ENCODE results near the gene IGLL5. TPM values are rescaled to one million over a fixed set of nuclear protein-coding genes. Genes with fewer than 3 reads are reported as not detected.
A peak's percentile ranks its signal among the peaks of the same experiment; 100 is the strongest.

IGLL5 gene
- total and polyA plus RNA-seq, 9 of the 15 experiments (the other 6 are each of a cell fraction or from before 2014, with no cell fraction given) = not detected

GRCh38 chr22:22901578-22902218 is 14.1 kb downstream of the IGLL5 start (continued):
- TF ChIP-seq EP300 (IDR thresholded peaks at IDR 0.05; ENCODE audit: low read length) (no peak), EGR1 (conservative IDR thresholded peaks at IDR 0.05) (no peak), IRF2 (CRISPR knock-in tag; IDR thresholded peaks at IDR 0.05) (peak; percentile 79; the same call in 1 of the 2 replicates), CBX3 (IDR thresholded peaks at IDR 0.05; ENCODE audit: borderline replicate concordance in 1 of 2, low read length in 2 of 2) (peak in 1 of 2 experiments; percentile 11; a peak in 1 of 3 replicates), ZNF175 (CRISPR knock-in tag; IDR thresholded peaks at IDR 0.05; ENCODE audit: low read depth) (no peak), MCM3 (IDR thresholded peaks at IDR 0.05) (no peak), DMBX1 (CRISPR knock-in tag; IDR thresholded peaks at IDR 0.05; ENCODE audit: borderline replicate concordance) (no peak), MIER1 (IDR thresholded peaks at IDR 0.05; ENCODE audit: low read depth) (no peak), RERE (CRISPR knock-in tag; IDR thresholded peaks at IDR 0.05; ENCODE audit: borderline replicate concordance) (no peak), RBBP5 (IDR thresholded peaks at IDR 0.05; ENCODE audit: borderline replicate concordance, insufficient read depth, low read length, poor library complexity, severe bottlenecking) (peak; percentile 40), MCM7 (IDR thresholded peaks at IDR 0.05) (peak in 1 of 2 experiments; percentile 13; a peak in 2 of 4 replicates), NFE2L1 (tag; IDR thresholded peaks at IDR 0.05; ENCODE audit: borderline replicate concordance, low read depth) (no peak), TARDBP (IDR thresholded peaks at IDR 0.05) (no peak), ZFP91 (CRISPR knock-in tag; IDR thresholded peaks at IDR 0.05) (no peak), ZC3H4 (CRISPR knock-in tag; IDR thresholded peaks at IDR 0.05; ENCODE audit: borderline replicate concordance) (peak; percentile 47; the same call in 1 of the 2 replicates), TSC22D4 (tag; IDR thresholded peaks at IDR 0.05) (peak; percentile 17; the same call in 1 of the 2 replicates)
- TF ChIP-seq, protein P1, sequence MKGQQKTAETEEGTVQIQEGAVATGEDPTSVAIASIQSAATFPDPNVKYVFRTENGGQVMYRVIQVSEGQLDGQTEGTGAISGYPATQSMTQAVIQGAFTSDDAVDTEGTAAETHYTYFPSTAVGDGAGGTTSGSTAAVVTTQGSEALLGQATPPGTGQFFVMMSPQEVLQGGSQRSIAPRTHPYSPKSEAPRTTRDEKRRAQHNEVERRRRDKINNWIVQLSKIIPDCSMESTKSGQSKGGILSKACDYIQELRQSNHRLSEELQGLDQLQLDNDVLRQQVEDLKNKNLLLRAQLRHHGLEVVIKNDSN (CRISPR knock-in tag; IDR thresholded peaks at IDR 0.05) = peak; percentile 50; the same call in 1 of the 2 replicates
- TF ChIP-seq, protein P2, sequence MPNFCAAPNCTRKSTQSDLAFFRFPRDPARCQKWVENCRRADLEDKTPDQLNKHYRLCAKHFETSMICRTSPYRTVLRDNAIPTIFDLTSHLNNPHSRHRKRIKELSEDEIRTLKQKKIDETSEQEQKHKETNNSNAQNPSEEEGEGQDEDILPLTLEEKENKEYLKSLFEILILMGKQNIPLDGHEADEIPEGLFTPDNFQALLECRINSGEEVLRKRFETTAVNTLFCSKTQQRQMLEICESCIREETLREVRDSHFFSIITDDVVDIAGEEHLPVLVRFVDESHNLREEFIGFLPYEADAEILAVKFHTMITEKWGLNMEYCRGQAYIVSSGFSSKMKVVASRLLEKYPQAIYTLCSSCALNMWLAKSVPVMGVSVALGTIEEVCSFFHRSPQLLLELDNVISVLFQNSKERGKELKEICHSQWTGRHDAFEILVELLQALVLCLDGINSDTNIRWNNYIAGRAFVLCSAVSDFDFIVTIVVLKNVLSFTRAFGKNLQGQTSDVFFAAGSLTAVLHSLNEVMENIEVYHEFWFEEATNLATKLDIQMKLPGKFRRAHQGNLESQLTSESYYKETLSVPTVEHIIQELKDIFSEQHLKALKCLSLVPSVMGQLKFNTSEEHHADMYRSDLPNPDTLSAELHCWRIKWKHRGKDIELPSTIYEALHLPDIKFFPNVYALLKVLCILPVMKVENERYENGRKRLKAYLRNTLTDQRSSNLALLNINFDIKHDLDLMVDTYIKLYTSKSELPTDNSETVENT (CRISPR knock-in tag; IDR thresholded peaks at IDR 0.05) = peak; percentile 75; the same call in 1 of the 2 replicates

Data from K562 (cell line).